Measurements from ENCODE around the gene CAND2.
A peak's percentile ranks its signal among the peaks of the same experiment; 100 is the strongest.
"Not testable (repeated sequence)": the region's sequence is repeated elsewhere in the genome, so short reads cannot be mapped to it uniquely, and the experiment has no call there.

CAND2 gene

DNA sequence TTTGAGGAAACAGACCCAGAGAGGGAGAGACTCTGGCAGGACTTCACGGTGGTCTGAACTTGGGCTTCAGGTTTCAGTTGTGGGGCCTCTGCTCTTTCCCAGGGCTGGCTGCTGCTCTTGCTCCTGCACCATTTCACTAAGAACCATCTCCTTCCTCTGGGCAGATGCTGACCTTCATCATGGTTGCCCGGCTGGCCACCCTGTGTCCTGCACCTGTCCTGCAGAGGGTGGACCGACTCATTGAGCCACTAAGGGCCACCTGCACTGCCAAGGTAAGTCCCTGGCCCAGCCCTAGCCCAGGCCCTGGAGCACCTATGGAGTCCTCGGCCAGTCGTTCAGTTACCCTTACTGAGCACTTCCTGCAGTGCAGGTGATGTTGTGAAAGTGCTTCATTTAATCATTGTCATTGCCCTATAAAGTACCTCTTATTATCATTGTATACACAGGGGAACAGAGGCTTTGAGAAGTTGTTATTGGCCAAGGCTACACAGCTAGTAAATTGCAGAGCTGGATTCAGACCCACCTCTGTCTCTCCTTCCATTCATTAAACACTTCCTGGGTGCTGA is 34.9 kb downstream of the CAND2 start:
- DNase-seq (ENCODE audit: low spot score), result peak; percentile 22

DNA sequence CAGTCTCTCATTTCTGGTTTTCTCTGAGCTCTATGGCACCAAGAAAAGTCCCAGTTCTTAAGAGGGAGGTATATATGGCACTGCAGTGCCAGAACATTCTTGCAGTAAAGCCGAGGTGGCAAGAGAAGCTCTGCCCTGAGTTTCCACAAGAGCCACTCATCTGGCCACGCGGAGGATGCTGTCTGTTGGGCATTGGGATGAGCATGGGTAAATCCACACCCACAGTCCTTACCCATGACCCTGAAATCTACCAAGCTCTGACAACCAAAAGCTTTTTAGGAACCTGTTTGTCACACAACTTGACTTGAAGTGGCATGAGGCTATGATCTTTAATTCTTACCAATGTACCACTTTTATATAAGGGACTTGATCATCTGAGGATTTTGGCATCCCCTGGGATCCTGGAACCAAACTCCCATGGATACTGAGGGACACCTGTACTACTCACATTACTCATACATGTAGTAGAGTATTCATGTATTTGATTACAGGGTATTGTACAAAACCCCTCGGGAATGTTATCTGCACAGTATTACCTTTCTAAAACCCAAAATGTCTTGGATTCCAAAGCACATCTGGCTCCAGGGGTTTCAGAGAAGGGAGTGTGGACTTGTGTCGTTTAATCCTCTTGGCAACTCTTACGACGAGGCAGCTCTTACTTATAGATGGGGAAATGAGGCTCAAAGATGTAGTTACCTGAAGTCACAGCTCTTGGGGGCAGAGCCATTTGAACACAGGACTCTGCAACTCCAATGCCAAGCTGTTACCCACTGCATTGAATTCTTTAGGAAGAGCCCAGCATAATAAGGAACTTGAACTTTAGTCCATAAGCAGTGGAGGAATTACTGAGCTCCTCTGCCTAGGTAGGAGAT is 36.1 kb downstream of the CAND2 start:
- peak; percentile 28 for DNase-seq (ENCODE audit: low spot score)

DNA sequence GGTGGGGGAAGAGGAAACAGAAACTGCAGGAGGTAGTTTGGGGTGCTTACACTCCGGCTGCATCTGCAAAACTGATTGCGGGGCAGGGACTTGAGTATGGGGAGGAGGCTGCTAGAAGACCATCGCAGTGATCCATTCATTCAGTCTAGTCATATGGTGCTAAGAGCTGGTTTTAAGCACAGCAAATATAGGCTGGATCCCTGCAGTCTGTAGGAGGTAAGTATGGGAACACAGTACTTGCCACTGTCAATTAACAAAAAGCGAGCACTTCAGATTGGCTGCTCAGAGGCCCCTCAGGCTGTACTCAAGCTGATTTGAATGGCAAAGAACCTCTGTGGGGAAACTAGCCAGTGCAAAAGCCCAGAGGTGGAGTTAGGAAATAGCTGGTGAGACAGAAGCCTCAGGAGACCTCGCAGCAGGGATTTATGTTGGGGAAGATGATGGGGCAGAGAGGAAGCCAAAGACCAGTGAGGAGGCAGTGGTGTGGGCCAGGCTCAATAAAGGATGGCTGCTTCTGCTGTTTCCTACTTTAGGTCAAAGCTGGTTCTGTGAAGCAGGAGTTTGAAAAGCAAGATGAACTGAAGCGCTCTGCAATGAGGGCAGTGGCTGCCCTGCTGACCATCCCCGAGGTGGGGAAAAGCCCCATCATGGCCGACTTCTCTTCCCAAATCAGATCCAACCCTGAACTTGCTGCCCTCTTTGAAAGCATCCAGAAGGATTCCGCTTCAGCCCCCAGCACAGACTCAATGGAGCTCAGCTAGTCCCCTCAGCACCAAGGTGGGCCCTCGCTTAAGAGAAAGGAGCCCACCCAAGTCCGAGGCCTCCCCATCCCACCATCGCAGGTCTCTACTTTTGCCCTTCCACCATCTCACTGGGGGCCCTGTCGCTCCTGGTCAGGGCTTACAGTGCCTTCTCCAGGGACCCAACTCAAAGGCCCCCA is 37.0 kb downstream of the CAND2 start:
- DNase-seq (ENCODE audit: low spot score), result peak; percentile 37

DNA sequence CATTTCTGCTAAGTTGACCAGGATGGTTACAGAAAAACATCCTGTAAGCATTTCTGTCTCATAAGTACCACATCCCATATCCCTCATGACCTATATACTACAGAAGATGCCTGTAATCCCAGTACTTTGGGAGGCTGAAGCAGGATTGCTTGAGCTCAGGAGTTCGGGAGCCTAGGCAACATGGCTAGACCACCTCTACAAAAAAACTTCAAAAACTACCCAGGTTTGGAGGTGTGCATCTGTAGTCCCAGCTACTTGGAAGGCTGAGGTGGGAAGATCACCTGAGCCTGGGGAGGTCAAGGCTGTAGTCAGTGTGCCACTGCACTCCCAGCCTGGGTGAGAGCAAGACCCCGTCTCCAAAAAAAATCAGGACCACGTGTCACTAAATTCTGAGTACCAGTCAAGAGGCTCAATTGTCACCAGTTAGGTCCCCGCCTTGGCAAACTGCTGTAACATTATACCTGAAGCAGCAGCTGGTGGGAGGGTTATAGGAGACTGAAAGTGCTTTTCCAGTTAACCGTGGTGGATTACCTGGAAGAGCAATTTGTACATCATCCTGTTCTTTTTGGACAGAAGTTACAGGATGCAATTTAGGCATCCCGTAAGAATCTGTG is 38.7 kb downstream of the CAND2 start:
- DNase-seq (ENCODE audit: low spot score), result no peak

DNA sequence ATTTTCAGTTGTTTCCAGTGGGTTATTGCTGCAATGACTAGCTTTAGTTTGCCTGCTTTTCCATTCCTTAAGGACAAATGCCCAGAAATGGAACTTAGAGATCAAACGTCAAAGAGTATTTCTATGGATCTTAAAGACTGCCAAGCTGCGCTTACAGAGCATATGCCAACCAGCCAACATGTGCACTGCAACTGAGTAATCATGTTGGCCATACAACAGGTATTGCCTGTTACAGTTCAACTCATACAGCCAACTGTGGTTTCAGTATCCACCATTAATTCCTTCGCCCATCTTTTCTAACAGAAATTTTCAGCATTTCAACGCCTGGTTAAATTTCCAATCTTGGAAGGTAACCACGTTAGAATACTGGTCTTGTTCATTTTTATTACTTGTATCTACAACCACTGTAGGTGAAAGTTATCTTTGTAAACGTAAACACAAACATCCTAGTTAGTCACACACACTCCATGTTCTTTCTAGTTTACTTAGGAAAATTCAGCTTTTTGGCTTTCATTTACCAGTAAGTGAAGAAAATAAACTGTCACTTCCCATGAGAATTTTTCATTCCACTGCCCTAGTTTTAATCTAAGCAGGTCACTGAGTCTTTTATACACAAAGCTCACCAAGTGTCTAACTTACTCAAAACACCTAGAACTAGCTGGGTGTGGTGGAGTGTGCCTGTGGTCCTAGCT is 41.0 kb downstream of the CAND2 start:
- no peak for DNase-seq (ENCODE audit: low spot score)

DNA sequence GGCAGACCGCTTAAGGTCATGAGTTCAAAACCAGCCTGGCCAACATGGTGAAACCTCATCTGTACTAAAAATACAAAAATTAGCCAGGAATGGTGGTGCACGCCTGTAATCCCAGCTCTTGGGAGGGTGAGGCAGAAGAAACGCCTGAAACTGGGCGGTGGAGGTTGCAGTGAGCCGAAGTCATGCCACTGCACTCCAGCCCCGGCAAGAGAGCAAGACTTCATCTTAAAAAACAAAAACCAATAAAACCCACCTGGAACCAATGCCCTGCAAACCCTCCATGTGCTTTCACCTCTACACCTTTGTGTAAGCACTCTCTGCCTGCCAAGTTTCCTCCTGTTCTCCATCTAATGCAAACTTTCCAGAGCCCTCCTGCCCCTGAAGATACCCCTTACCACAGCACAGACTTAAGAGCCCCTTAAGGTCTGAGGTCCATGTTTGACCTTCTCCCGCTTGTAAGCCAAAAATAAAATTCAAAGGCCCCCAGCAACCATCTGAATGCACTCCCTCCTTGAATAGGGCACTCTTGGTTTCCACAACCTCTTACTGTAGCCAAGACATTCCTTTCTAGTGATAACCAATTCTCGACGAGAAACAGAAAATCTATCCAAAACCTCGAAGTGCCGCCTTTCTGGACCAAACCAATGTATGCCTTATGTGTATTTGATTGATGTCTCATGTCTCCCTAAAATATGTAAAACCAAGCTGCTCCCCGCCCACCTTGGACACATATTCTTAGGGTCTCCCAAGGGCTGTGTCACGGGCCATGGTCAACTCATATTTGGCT is 41.9 kb downstream of the CAND2 start:
- DNase-seq (ENCODE audit: low spot score), result no peak

DNA sequence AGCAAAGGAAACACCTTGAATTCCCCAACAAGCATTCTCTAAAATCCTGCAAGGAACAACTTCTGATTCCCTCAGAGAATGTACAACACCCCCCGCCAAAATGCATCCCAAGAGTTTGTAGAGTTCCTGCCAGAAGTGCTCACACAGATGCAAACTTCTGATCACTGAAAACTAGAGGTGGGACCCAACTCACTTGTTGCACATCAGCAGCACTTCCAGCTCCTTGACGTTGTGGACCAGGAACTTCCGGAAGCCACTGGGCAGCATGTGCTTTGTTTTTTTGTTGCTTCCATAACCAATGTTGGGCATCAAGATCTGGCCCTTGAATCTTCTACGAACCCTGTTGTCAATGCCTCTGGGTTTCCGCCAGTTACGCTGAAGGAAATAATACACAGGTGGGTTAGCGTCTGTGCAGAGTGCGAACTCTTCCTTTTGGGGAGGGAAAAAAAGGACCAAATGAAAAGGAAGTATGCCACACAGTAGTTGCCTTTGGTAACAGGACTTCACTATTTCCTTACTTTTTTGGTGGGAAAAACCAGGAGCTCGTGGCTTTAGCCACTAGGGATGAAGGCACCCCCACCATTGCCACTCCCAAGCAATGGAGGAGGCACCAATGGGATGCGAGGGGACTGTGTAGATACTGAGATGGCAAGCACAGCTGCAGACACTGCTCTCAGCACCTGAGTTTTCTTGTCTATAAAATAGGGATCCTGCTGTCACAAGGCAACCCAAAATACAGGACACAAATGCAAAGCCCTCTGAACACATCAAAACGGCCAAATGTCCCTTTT is 42.9 kb downstream of the CAND2 start:
- no peak for DNase-seq (ENCODE audit: low spot score)

DNA sequence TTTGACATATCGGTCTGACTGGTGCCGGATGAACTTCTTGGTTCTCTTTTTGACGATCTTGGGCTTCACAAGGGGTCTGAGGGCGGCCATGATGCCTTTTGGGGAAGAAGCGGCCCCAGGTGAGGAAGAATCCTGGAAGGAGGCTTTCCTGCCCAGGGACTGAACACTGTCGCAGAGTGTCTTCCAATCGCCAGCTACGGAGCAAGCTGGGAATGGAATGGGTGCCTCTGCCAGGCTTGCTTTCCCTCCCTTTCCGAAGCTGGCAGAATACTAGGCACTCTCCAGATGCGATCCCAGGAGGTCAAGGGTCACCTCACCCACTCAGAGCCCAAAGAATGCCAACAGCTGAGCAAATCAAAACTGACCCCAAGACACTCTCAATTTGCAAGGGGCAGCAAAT is 43.7 kb downstream of the CAND2 start:
- DNase-seq (ENCODE audit: low spot score), result not testable (repeated sequence)

DNA sequence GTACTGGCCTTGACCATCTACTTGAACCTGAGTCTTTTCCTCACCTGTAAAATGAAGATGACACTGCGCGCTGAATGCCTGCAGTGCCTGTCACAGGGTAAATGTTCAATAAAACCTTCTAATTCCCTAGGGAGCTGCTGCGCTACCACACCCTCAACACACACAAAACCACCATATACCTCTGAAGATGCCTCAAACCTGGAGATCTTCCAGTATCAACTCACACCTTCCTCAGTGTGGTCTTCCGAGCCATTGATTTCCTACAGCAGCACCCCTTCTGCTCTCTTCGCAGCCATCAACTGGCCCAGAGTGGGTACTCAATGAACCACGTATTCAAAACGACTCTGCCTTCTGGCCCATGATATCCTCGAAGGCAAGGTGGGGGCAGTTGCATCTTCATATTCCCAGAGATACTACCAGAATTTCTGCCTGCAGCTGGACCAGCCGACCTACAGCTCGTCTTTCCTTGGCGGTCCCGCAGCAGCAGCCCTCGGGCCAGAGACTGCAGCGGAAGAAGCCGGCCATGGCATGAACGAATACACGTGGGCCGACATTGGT is 44.2 kb downstream of the CAND2 start:
- no peak for DNase-seq (ENCODE audit: low spot score)

DNA sequence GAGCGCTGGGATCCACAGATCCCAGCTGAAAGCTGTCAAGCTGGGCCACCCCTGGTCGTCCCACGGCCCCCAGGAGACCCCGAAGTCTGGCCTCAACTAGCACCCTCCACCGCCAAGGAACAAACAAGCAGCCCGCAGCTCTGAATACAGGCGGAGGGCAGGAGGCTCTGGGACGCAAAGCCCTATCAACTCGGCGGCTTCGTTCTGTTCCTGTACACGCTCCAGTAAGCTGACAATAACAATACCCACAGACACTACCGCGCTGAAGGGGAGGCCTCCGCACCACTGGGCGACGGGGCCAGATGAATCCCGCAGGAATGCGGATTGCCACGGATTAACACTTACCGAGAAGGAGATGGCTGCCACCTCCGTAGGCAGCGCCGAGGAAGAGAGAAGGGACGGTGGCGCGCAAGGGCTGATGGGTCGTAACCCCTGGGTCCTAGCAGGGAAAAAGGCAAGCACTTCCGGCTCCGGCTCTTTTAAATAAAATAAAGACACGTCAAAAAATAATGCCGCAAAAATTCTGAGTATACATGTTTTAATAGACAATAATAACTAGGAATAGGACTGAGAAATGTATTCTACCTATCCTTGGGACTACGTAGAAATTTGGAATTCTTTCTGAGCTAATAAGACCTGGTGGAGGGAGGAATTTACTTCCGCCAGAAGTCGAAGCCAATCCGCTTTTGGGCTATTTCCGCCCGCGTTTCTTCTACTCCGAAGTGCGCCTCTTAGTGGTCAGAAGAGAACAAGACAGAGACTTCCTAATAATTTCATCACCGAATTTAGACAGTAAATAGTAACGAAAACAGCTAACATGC is 44.9 kb downstream of the CAND2 start, which contains the start of gene RPL32:
TSS of gene RPL32 (minus strand) at position 417 of the 821 bp plus-strand sequence. CDS start 1,328 bp downstream, outside the sequence.
- peak; percentile 97 for DNase-seq (ENCODE audit: low spot score)

DNA sequence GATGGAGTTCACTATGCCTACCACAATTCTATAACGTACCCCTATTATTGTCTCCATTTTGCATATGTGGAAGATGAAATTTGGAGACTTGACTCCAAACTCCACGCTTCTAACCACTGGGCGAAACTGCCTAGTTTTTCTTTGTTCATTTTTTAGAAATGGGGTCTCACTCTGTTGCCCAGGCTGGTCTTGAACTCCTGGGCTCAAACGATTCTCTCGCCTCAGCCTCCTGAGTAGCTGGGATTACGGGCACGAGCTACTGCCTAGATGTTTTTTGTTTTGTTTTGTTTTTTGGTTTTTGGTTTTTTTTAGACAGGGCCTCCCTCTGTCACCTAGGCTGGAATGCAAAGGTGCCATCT is 45.5 kb downstream of the CAND2 start:
- DNase-seq (ENCODE audit: low spot score), result no peak

DNA sequence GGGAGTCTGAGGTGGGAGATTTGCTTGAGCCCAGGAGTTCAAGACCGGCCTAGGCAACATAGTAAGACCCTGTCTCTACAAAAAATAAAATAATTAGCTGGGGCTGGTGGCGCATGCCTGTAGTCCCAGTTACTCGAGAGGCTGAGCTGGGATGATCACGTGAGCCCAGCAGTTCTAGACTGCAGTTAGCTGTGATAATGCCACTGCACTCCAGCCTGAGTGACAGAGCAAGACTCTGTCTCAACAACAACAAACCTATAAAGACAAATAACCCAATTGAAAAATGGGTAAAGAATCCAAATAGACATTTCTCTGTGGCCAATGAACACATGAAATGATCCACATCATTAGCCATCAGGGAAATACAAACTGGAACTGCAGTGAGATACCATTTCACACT is 46.0 kb downstream of the CAND2 start:
- no peak for DNase-seq (ENCODE audit: low spot score)

DNA sequence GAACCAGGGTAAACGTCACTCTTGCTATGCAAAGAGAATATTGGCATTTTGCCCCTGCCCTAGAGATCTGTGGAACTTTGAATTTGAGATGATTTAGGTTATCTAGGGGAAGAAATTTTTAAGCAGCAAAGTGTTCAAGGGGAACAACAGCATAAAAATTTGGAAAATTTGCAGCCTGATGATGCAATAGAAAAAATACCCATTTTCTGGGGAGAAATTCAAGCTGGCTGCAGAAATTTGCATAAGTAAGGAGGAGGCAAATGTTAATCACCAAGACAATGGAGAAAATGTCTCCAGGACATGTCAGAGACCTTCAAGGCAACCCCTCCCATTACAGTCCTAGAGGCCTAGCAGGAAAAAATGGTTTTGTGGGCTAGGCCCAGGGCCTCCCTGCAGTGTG is 49.3 kb downstream of the CAND2 start:
- DNase-seq (ENCODE audit: low spot score), result no peak

DNA sequence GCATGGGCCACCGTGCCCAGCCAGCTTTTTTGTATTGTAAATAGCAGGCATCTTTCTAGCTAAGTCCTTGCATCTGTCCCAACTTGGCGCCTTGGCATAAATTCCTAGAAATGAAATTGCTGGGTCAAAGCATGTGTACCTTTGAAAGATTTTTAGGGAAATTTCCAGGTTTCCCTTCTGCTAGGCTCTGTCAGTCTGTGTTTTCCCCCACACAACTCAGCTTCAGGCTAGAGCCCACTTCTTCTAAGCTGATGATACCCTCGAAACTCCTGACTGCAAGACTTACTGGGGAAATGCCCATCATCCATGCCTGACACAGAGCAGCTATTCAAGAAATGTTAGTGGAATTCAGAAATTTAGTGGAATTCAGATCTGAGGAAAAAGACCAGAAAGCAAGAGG is 55.7 kb downstream of the CAND2 start:
- DNase-seq (ENCODE audit: low spot score), result no peak

DNA sequence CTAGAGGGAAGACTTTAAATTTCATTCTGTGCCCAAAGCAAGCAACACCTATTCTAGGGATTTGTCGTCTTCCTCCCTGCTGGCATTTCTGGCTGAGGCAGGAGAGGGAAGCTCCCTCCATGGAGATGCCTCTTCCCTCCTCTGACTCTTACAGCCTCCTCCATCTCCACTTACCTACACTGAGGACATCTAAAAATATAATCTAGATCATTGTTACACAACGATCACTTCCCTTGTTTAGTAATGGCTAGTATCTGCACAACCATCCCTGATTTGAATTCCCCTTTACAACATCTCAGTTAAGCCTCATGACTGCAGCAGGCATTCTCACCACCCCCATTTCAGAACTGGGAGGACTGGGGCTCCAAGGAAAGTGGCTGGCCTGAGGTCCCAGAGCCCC is 57.4 kb downstream of the CAND2 start:
- DNase-seq (ENCODE audit: low spot score), result not testable (repeated sequence)

DNA sequence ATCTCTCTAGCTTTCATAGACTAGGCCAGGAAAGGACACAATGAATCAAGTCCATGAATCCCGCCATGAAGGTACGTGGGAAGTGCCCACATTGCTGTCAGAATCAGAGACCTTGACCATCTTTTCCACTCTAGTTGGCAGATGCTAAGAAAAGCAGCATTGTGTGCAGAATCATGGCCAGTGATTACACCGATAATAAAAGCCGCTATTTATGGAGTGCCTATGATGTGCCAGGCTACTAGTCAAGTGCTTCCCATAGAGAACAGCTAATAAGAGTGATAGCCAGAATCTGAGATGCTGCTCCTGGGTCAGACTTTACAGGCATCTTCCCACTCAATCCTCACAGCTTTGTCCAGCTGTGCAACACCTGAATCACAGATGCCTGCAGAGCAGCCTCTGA is 58.1 kb downstream of the CAND2 start:
- no peak for DNase-seq (ENCODE audit: low spot score)

DNA sequence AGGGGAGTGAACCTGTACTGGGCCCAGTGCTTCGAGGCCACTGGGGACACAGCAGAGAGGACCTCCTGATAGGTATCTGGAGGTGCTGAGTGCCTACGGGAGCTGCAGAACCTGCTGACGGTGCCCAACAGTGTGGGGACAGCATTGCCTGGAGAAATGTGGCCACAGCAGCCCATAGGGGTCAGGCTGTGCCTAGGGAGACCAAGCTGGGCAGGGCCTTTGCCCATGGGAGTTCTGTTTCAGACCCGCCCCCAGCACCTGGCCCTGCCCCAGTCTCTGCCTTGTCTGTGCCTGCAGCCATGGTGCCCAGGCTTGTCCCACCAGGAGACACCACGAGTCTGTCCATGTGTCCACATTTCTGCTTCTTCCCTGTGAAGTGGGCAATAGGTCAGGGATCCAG is 60.1 kb downstream of the CAND2 start:
- DNase-seq (ENCODE audit: low spot score), result no peak

DNA sequence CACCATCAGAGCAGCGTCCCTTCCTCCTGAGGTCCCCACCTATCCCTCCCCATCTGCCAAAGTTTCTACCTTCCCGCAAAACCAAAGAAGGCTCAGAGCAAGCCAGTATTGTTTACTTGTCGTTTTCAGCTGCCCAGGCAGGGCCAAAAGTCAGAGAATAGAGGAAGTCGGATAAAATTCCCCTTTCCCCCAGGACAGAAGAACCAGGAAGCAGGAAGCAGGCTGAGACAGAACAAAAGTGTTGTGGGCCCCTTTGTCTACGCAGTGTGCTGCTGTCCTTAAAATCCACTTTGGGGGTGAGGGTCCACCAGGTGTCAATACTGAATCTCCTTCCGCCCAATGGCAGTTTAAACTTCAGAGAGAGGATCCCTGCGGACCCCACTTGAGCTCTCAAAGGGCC is 63.4 kb downstream of the CAND2 start:
- no peak for DNase-seq (ENCODE audit: low spot score)

DNA sequence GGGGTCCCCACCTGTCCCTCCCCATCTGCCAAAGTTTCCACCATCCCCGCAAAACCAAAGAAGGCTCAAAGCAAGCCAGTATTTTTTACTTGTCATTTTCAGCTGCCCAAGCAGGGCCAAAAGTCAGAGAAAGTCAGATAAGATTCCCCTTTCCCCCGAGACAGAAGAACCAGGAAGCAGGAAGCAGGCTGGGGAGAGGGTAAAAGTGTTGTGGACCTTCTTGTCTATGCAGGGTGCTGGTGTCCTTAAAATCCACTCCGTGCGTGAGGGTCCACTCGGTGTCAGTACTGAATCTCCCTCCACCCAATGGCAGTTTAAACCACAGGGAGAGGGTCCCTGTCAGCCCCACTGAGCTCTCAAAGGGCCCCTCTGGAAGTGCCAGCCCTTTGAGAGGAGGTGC is 65.1 kb downstream of the CAND2 start:
- no peak for DNase-seq (ENCODE audit: low spot score)
